HG03095 (cell line): Measurements from ENCODE around the gene INPP4A.

Experiments used
- ATAC-seq: cut with Tn5 transposase; IDR thresholded peaks from one replicate; pipeline ENCODE4 v1.9.1; 2021; ENCODE audit warnings: moderate library complexity; ENCODE audit not compliant: unreplicated experiment

Gene INPP4A

GRCh38 chr2:98537390-98538126 lies 92.9 kb downstream of the INPP4A start:
- no peak for ATAC-seq

- ATAC-seq: no peak
Measured at GRCh38 chr2:98538280-98539041, 93.8 kb downstream of the INPP4A start.

- no peak for ATAC-seq
Measured at GRCh38 chr2:98539056-98539735, 94.5 kb downstream of the INPP4A start.

GRCh38 chr2:98540536-98540935 lies 95.9 kb downstream of the INPP4A start:
- no peak for ATAC-seq

- no peak for ATAC-seq
Measured at GRCh38 chr2:98541489-98541888, 96.8 kb downstream of the INPP4A start.

- ATAC-seq: no peak
Measured at GRCh38 chr2:98541906-98542305, 97.2 kb downstream of the INPP4A start.

GRCh38 chr2:98543214-98543613 lies 98.6 kb downstream of the INPP4A start:
- no peak for ATAC-seq

GRCh38 chr2:98543842-98544241 lies 99.2 kb downstream of the INPP4A start:
- ATAC-seq: no peak

- ATAC-seq: no peak
Measured at GRCh38 chr2:98545591-98545990, 100.9 kb downstream of the INPP4A start.

- no peak for ATAC-seq
Measured at GRCh38 chr2:98546186-98546585, 101.5 kb downstream of the INPP4A start.

- no peak for ATAC-seq
Measured at GRCh38 chr2:98547092-98547790, 102.6 kb downstream of the INPP4A start.

- ATAC-seq: peak; percentile 65
Measured at GRCh38 chr2:98548920-98549818, 104.5 kb downstream of the INPP4A start.

- no peak for ATAC-seq
Measured at GRCh38 chr2:98550165-98550564, 105.5 kb downstream of the INPP4A start.

- ATAC-seq: no peak
Measured at GRCh38 chr2:98551316-98551715, 106.7 kb downstream of the INPP4A start.

- ATAC-seq: no peak
Measured at GRCh38 chr2:98552499-98553179, 108.0 kb downstream of the INPP4A start.

- no peak for ATAC-seq
Measured at GRCh38 chr2:98554116-98554861, 109.6 kb downstream of the INPP4A start.

GRCh38 chr2:98555696-98556095 lies 111.0 kb downstream of the INPP4A start:
- ATAC-seq: no peak

GRCh38 chr2:98556344-98557033 lies 111.8 kb downstream of the INPP4A start:
- ATAC-seq: no peak
